HepG2 (cell line): Measurements from ENCODE around the gene PCSK2.

Source experiments
- CBX1 ChIP-seq: IDR thresholded peaks from one replicate; pipeline ENCODE4 v1.6.1; 2016; ENCODE audit warnings: antibody characterized with exemption, low read depth
- FOXM1 ChIP-seq: sonication (generic); formaldehyde crosslinking; IDR thresholded peaks from 2 replicates; pipeline ENCODE4 v1.5.0; 2020; ENCODE audit warnings: missing genetic modification reagents
- KDM5B ChIP-seq: sonication (generic); formaldehyde crosslinking; IDR thresholded peaks from 2 replicates; pipeline ENCODE4 v1.4.0; 2020; ENCODE audit warnings: missing genetic modification reagents, mild to moderate bottlenecking, borderline replicate concordance
- SPEN ChIP-seq: sonication (generic); formaldehyde crosslinking; IDR thresholded peaks from 2 replicates; pipeline ENCODE4 v1.5.1; 2020; ENCODE audit warnings: low read depth, mild to moderate bottlenecking, missing genetic modification reagents
- ZBTB26 ChIP-seq: IDR thresholded peaks from 2 replicates; pipeline ENCODE4 v1.6.1; 2016; ENCODE audit warnings: missing compliant biosample characterization, missing genetic modification reagents, borderline replicate concordance
- ZMYM3 ChIP-seq: sonication (generic); formaldehyde crosslinking; IDR thresholded peaks from 2 replicates; pipeline ENCODE4 v1.5.1; 2020; ENCODE audit warnings: mild to moderate bottlenecking, missing genetic modification reagents
- ZNF224 ChIP-seq: sonication (generic); formaldehyde crosslinking; IDR thresholded peaks from 2 replicates; pipeline ENCODE4 v1.5.0; 2020; ENCODE audit warnings: mild to moderate bottlenecking, missing genetic modification reagents
- ZNF234 ChIP-seq: sonication (generic); formaldehyde crosslinking; conservative IDR thresholded peaks from 2 replicates; pipeline ENCODE4 v1.5.1; 2020; ENCODE audit warnings: mild to moderate bottlenecking, missing genetic modification reagents
- ZNF556 ChIP-seq: sonication (generic); formaldehyde crosslinking; IDR thresholded peaks from 2 replicates; pipeline ENCODE4 v1.4.0; 2020; ENCODE audit warnings: mild to moderate bottlenecking, missing genetic modification reagents, borderline replicate concordance
- ZSCAN21 ChIP-seq: sonication (generic); formaldehyde crosslinking; IDR thresholded peaks from 2 replicates; pipeline ENCODE4 v1.8.0; 2022; ENCODE audit warnings: mild to moderate bottlenecking, missing genetic modification reagents, moderate library complexity, borderline replicate concordance

GRCh38 chr20:17522528-17522927, 295.7 kb downstream of the PCSK2 start:
- TF ChIP-seq ZNF556 (CRISPR knock-in tag) = no peak
- no peak for TF ChIP-seq CBX1
- TF ChIP-seq ZNF224 (CRISPR knock-in tag) = no peak
- TF ChIP-seq FOXM1 (CRISPR knock-in tag) = no peak
- no peak for TF ChIP-seq ZNF234 (CRISPR knock-in tag)
- no peak for TF ChIP-seq KDM5B (CRISPR knock-in tag)
- no peak for TF ChIP-seq ZMYM3 (CRISPR knock-in tag)
- TF ChIP-seq SPEN (CRISPR knock-in tag) = no peak
- TF ChIP-seq ZBTB26 (CRISPR knock-in tag) = no peak
- TF ChIP-seq ZSCAN21 (CRISPR knock-in tag) = no peak
